ENCODE data around the gene WIPF2. TPM values are rescaled to one million over a fixed set of nuclear protein-coding genes. Genes with fewer than 3 reads are reported as not detected.

WIPF2 gene
- total and polyA plus RNA-seq, 2 donors from 2014 or later = 9.9 to 36.4 TPM

GRCh38 chr17:40190197-40191021 lies 28.7 kb upstream of the WIPF2 start:
- TF ChIP-seq, protein P1, sequence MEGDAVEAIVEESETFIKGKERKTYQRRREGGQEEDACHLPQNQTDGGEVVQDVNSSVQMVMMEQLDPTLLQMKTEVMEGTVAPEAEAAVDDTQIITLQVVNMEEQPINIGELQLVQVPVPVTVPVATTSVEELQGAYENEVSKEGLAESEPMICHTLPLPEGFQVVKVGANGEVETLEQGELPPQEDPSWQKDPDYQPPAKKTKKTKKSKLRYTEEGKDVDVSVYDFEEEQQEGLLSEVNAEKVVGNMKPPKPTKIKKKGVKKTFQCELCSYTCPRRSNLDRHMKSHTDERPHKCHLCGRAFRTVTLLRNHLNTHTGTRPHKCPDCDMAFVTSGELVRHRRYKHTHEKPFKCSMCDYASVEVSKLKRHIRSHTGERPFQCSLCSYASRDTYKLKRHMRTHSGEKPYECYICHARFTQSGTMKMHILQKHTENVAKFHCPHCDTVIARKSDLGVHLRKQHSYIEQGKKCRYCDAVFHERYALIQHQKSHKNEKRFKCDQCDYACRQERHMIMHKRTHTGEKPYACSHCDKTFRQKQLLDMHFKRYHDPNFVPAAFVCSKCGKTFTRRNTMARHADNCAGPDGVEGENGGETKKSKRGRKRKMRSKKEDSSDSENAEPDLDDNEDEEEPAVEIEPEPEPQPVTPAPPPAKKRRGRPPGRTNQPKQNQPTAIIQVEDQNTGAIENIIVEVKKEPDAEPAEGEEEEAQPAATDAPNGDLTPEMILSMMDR (IDR thresholded peaks at IDR 0.05; ENCODE audit: borderline replicate concordance, extremely low read depth, insufficient read depth) = no peak
- H3K9ac ChIP-seq (ENCODE audit: low read length in 3 of 3) = no peak overlapping the region
- H3K27me3 ChIP-seq (ENCODE audit: control insufficient read depth, insufficient read depth, low read length) = no peaks in the 10 kb centered on the region
- no peak overlapping the region for H3K27ac ChIP-seq (ENCODE audit: low read depth in 2 of 2, low read length in 2 of 2)
- FAIRE-seq = no peak
- H3K36me3 ChIP-seq (ENCODE audit: control insufficient read depth in 2 of 3, insufficient read depth in 3 of 3, low read length in 3 of 3) = no peaks in the 10 kb centered on the region
- DNase-seq = peak in 1 of 5 donors; percentile 50
- intact Hi-C loops (cut with DNase I) = loop anchor here (10.0 kb wide), 1 partner anchor 104 kb away; no protein-coding TSS in a partner anchor
- no peaks in the 10 kb centered on the region for H3K9me3 ChIP-seq (ENCODE audit: control insufficient read depth in 2 of 3, insufficient read depth in 1 of 3, low read length in 3 of 3)
- peaks cover 0 to 2% (median 0%) of the 10 kb centered on the region in 3 donors for H3K4me1 ChIP-seq (ENCODE audit: control insufficient read depth in 2 of 3, insufficient read depth in 2 of 3, low read depth in 1 of 3, low read length in 3 of 3)
- no peak overlapping the region for H3K4me3 ChIP-seq (ENCODE audit: low read length in 3 of 3)

DNA sequence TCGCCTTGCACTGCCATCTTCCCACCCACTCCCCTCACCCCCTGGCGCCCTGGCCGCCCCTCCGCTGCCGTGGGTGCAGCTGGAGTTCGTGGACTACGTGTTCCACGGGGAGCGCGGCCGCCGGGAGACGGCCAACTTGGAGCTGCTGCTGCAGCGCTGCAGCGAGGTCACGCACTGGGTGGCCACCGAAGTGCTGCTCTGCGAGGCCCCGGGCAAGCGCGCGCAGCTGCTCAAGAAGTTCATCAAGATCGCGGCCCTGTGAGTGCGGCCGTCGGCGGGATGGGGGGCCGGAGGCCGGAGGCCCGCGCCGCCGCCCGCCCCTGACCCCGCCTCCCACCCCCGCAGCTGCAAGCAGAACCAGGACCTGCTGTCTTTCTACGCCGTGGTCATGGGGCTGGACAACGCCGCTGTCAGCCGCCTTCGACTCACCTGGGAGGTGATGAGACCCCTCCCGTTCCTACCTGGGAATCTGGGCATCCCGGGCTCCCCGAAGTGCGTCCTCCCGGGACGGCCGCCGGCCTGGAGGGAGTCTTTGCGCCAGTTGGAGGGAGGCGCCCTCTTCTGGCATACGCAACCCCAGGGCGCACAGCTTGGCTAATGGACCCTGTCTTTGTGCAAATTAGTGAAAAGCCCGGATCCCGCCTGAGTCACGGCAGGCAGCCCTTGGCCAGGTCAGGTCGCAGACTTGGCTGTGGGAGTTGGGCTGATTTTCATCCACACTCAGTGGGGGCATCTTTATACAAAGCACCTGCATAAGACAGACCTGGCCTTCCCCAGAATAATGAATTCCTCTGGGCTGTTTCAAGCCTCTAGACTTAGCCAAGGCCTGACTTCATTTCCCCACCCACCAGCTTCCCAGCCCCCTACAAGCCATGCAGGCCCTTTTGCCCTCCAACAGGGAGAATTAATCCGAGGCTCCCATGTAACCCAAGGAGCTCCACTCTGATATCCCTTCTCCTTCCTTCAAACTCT lies 27.6 kb upstream of the WIPF2 start:
- Histone ChIP-seq H3K4me1 (ENCODE audit: control insufficient read depth in 2 of 3, insufficient read depth in 2 of 3, low read depth in 1 of 3, low read length in 3 of 3) (peaks cover 0 to 2% (median 0%) of the 10 kb centered on the region in 3 donors), H3K27ac (ENCODE audit: low read depth in 2 of 2, low read length in 2 of 2) (no peak overlapping the region), H3K27me3 (ENCODE audit: control insufficient read depth, insufficient read depth, low read length) (no peaks in the 10 kb centered on the region), H3K4me3 (ENCODE audit: low read length in 3 of 3) (peak overlapping the region; percentile 48 to 70 (median 58)), H3K9ac (ENCODE audit: low read length in 3 of 3) (no peak overlapping the region), H3K36me3 (ENCODE audit: control insufficient read depth in 2 of 3, insufficient read depth in 3 of 3, low read length in 3 of 3) (no peaks in the 10 kb centered on the region), H3K9me3 (ENCODE audit: control insufficient read depth in 2 of 3, insufficient read depth in 1 of 3, low read length in 3 of 3) (no peaks in the 10 kb centered on the region)
- no peak for FAIRE-seq
- peak; percentile 83 to 93 (median 89) for DNase-seq
- intact Hi-C loops (cut with DNase I) = loop anchor here (10.0 kb wide), 1 partner anchor 103 kb away; no protein-coding TSS in a partner anchor
- TF ChIP-seq, protein P1 (IDR thresholded peaks at IDR 0.05; ENCODE audit: borderline replicate concordance, extremely low read depth, insufficient read depth) = peak; percentile 66

- FAIRE-seq = no peak
These were observed 26.1 kb upstream of the WIPF2 start for GRCh38 chr17:40192961-40193360.

More at GRCh38 chr17:40192961-40193360, 26.1 kb upstream of the WIPF2 start:
- intact Hi-C loops (cut with DNase I) = loop anchor here (10.0 kb wide), 1 partner anchor 102 kb away; no protein-coding TSS in a partner anchor
- Histone ChIP-seq H3K36me3 (ENCODE audit: control insufficient read depth in 2 of 3, insufficient read depth in 3 of 3, low read length in 3 of 3) (no peaks in the 10 kb centered on the region), H3K9me3 (ENCODE audit: control insufficient read depth in 2 of 3, insufficient read depth in 1 of 3, low read length in 3 of 3) (no peaks in the 10 kb centered on the region), H3K27me3 (ENCODE audit: control insufficient read depth, insufficient read depth, low read length) (no peaks in the 10 kb centered on the region), H3K9ac (ENCODE audit: low read length in 3 of 3) (no peak overlapping the region), H3K4me1 (ENCODE audit: control insufficient read depth in 2 of 3, insufficient read depth in 2 of 3, low read depth in 1 of 3, low read length in 3 of 3) (peaks cover 0 to 2% (median 0%) of the 10 kb centered on the region in 3 donors), H3K4me3 (ENCODE audit: low read length in 3 of 3) (no peak overlapping the region), H3K27ac (ENCODE audit: low read depth in 2 of 2, low read length in 2 of 2) (no peak overlapping the region)
- DNase-seq = no peak
- TF ChIP-seq, protein P1 (IDR thresholded peaks at IDR 0.05; ENCODE audit: borderline replicate concordance, extremely low read depth, insufficient read depth) = no peak
